NCI-H510A treated with DMSO at 0.1 percent for 48 hours (cell line): ENCODE data around the gene DCTN1.
A peak's percentile ranks its signal among the peaks of the same experiment; 100 is the strongest.
"Not testable (repeated sequence)": the region's sequence is repeated elsewhere in the genome, so short reads cannot be mapped to it uniquely, and the experiment has no call there.

Experiments used
- DNase-seq: peaks from one replicate; lab custom pipeline; 2025; lab: John Stamatoyannopoulos, UW

DCTN1 gene

GRCh38 chr2:74369976-74370375, 10.1 kb downstream of the DCTN1 start:
- no peak for DNase-seq

- no peak for DNase-seq
Observed at GRCh38 chr2:74368499-74368898, 11.6 kb downstream of the DCTN1 start.

GRCh38 chr2:74367789-74368188, 12.3 kb downstream of the DCTN1 start:
- no peak for DNase-seq

GRCh38 chr2:74366036-74366435, 14.1 kb downstream of the DCTN1 start:
- DNase-seq: no peak

- DNase-seq: no peak
Observed at GRCh38 chr2:74364533-74365505, 15.3 kb downstream of the DCTN1 start.

GRCh38 chr2:74361327-74361726, 18.8 kb downstream of the DCTN1 start:
- no peak for DNase-seq

- DNase-seq: no peak
Observed at GRCh38 chr2:74357627-74358026, 22.5 kb downstream of the DCTN1 start.

GRCh38 chr2:74349889-74350288, 30.2 kb downstream of the DCTN1 start:
- DNase-seq: no peak

GRCh38 chr2:74347742-74348141, 32.4 kb downstream of the DCTN1 start:
- DNase-seq: no peak

- DNase-seq: no peak
Observed at GRCh38 chr2:74347303-74347702, 32.8 kb downstream of the DCTN1 start.

GRCh38 chr2:74345272-74345943, 34.7 kb downstream of the DCTN1 start:
- no peak for DNase-seq

- DNase-seq: no peak
Observed at GRCh38 chr2:74343316-74343715, 36.8 kb downstream of the DCTN1 start, which contains the start of gene SLC4A5. Gene SLC4A5 (minus strand): TSS chr2:74343416. CDS start chr2:74315023, 28,393 bp downstream.

- not testable (repeated sequence) for DNase-seq
Observed at GRCh38 chr2:74336227-74336626, 43.9 kb downstream of the DCTN1 start.

- peak; percentile 55 for DNase-seq
Observed at GRCh38 chr2:74334931-74335333, 45.2 kb downstream of the DCTN1 start.

GRCh38 chr2:74333896-74334586, 46.1 kb downstream of the DCTN1 start:
- no peak for DNase-seq

GRCh38 chr2:74333175-74333574, 46.9 kb downstream of the DCTN1 start:
- peak; percentile 46 for DNase-seq

GRCh38 chr2:74332550-74333174, 47.4 kb downstream of the DCTN1 start:
- no peak for DNase-seq

- no peak for DNase-seq
Observed at GRCh38 chr2:74328573-74328972, 51.5 kb downstream of the DCTN1 start.

- DNase-seq: no peak
Observed at GRCh38 chr2:74328074-74328473, 52.0 kb downstream of the DCTN1 start.

GRCh38 chr2:74327627-74328026, 52.5 kb downstream of the DCTN1 start:
- no peak for DNase-seq

- no peak for DNase-seq
Observed at GRCh38 chr2:74327199-74327598, 52.9 kb downstream of the DCTN1 start.

GRCh38 chr2:74325815-74326214, 54.3 kb downstream of the DCTN1 start:
- DNase-seq: no peak
